Esophagus muscularis mucosa (tissue), 3 donors: ENCODE measurements around the gene TSPAN16.

Experiments
- POLR2A ChIP-seq: fragments of 450-650 bp; IDR thresholded peaks from one replicate; pipeline ENCODE4 v1.6.1; 2017; ENCODE audit warnings: antibody characterized with exemption, moderate library complexity, mild to moderate bottlenecking, low read depth
- TF ChIP-seq, protein P1 (sequence below), 3 experiments: fragments of 200-600 bp in 2 of 3; fragments of 450-650 bp in 1 of 3; sonication (generic) in 2 of 3; IDR thresholded peaks; one replicate each; pipeline ENCODE4 v1.5.1; 2017 to 2019; ENCODE audit warnings: antibody characterized with exemption in 3 of 3, mild to moderate bottlenecking in 2 of 3, moderate library complexity in 1 of 3

DNA sequence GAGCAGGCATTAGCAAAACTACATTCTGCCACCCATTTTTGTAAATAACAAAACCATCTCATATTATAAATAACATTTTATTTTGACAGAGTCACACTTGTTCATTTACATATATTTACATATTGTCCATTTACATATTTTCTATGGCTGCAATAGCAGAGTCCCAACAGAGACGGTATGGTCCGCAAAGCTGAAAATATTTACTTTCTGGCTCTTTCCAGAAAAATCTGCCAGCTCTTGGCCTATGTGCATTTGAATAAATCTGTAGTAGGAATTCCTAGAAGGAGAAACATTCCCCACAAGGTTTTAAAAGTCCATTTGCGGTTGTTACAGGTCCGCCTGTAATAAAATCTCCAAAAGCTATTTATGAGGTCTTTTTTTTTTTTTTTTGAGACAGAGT lies 5.7 kb upstream of the TSPAN16 start:
- TF ChIP-seq POLR2A: no peak
- TF ChIP-seq, protein P1, sequence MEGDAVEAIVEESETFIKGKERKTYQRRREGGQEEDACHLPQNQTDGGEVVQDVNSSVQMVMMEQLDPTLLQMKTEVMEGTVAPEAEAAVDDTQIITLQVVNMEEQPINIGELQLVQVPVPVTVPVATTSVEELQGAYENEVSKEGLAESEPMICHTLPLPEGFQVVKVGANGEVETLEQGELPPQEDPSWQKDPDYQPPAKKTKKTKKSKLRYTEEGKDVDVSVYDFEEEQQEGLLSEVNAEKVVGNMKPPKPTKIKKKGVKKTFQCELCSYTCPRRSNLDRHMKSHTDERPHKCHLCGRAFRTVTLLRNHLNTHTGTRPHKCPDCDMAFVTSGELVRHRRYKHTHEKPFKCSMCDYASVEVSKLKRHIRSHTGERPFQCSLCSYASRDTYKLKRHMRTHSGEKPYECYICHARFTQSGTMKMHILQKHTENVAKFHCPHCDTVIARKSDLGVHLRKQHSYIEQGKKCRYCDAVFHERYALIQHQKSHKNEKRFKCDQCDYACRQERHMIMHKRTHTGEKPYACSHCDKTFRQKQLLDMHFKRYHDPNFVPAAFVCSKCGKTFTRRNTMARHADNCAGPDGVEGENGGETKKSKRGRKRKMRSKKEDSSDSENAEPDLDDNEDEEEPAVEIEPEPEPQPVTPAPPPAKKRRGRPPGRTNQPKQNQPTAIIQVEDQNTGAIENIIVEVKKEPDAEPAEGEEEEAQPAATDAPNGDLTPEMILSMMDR (IDR thresholded peaks at IDR 0.05): no peak
